ENCODE data around the gene ADAMTSL5.
"Not testable (repeated sequence)": the region's sequence is repeated elsewhere in the genome, so short reads cannot be mapped to it uniquely, and the experiment has no call there.

DNA sequence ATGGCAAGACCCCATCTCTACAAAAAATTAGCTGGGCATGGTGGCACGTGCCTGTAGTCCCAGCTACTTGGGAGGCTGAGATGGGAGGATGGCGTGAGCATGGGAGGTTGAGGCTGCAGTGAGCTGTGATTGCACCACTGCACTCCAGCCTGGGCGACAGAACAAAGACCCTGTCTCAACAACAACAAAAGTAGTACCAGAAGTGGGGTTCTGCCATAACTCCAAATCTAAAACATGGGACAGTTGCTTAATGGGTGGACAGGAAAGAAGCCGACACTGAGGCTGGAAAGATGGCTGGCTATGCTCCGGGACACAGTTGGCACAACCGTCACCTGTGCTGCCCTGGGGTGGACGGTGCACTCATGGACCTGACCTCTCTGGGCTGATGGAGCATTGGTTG is 22.9 kb upstream of the ADAMTSL5 start:
- TF ChIP-seq, protein P1, sequence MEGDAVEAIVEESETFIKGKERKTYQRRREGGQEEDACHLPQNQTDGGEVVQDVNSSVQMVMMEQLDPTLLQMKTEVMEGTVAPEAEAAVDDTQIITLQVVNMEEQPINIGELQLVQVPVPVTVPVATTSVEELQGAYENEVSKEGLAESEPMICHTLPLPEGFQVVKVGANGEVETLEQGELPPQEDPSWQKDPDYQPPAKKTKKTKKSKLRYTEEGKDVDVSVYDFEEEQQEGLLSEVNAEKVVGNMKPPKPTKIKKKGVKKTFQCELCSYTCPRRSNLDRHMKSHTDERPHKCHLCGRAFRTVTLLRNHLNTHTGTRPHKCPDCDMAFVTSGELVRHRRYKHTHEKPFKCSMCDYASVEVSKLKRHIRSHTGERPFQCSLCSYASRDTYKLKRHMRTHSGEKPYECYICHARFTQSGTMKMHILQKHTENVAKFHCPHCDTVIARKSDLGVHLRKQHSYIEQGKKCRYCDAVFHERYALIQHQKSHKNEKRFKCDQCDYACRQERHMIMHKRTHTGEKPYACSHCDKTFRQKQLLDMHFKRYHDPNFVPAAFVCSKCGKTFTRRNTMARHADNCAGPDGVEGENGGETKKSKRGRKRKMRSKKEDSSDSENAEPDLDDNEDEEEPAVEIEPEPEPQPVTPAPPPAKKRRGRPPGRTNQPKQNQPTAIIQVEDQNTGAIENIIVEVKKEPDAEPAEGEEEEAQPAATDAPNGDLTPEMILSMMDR (IDR thresholded peaks at IDR 0.05; ENCODE audit: insufficient read depth, low read length, poor library complexity, severe bottlenecking), result not testable (repeated sequence)
- not testable (repeated sequence) for TF ChIP-seq EZH2phosphoT487 (conservative IDR thresholded peaks at IDR 0.05; ENCODE audit: low read length)

Measured in SU-DHL-6 (cell line).